ENCODE data around the gene CCDC3.

Gene CCDC3

DNA sequence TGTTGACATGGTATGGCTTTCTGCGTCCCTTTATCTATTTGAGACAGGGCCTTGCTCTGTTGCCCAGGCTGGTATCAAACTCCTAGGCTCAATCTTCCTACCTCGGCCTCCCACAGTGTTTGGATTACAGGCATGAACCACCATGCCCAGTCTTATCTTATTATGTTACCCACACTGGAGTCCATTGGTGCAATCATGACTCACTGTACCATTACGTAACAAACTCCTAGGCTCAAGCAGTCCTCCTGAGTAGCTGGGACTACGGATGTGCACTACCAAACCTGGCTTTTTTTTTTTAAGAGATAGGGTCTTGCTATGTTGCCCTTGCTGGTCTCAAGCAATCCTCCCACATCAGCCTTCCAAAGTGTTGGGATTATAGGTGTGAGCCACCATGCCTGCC, 66.7 kb downstream of the CCDC3 start:
- ChIA-PET POLR2A (no interaction called here), CTCF (no interaction called here)
- TF ChIP-seq, protein P1, sequence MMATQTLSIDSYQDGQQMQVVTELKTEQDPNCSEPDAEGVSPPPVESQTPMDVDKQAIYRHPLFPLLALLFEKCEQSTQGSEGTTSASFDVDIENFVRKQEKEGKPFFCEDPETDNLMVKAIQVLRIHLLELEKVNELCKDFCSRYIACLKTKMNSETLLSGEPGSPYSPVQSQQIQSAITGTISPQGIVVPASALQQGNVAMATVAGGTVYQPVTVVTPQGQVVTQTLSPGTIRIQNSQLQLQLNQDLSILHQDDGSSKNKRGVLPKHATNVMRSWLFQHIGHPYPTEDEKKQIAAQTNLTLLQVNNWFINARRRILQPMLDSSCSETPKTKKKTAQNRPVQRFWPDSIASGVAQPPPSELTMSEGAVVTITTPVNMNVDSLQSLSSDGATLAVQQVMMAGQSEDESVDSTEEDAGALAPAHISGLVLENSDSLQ (IDR thresholded peaks at IDR 0.05) = no peak
- TF ChIP-seq L3MBTL2 (conservative IDR thresholded peaks at IDR 0.05) (no peak), NFRKB (IDR thresholded peaks at IDR 0.05) (no peak), FOXA1 (IDR thresholded peaks at IDR 0.05) (no peak), ZNF384 (IDR thresholded peaks at IDR 0.05) (no peak), CTBP1 (IDR thresholded peaks at IDR 0.05; ENCODE audit: borderline replicate concordance) (no peak), LEF1 (IDR thresholded peaks at IDR 0.05; ENCODE audit: borderline replicate concordance) (no peak)
- no peak for DNase-seq (ENCODE audit: extremely low spot score)

GRCh38 chr10:12929381-12929780, 72.1 kb downstream of the CCDC3 start:
- DNase-seq (ENCODE audit: extremely low spot score) = no peak
- POLR2A ChIA-PET = no interaction called here
- CTCF ChIA-PET = interaction anchor here (1.1 kb wide), 1 partner anchor 27 kb away, joined by 4 read pairs; no protein-coding TSS in a partner anchor
- no peak for TF ChIP-seq FOXA1 (IDR thresholded peaks at IDR 0.05)
- no peak for TF ChIP-seq ELF4 (IDR thresholded peaks at IDR 0.05)
- no peak for TF ChIP-seq BHLHE40 (IDR thresholded peaks at IDR 0.05; ENCODE audit: borderline replicate concordance)
- TF ChIP-seq HDGF (IDR thresholded peaks at IDR 0.05; ENCODE audit: borderline replicate concordance) = no peak
- no peak for TF ChIP-seq SUZ12 (IDR thresholded peaks at IDR 0.05)

DNA sequence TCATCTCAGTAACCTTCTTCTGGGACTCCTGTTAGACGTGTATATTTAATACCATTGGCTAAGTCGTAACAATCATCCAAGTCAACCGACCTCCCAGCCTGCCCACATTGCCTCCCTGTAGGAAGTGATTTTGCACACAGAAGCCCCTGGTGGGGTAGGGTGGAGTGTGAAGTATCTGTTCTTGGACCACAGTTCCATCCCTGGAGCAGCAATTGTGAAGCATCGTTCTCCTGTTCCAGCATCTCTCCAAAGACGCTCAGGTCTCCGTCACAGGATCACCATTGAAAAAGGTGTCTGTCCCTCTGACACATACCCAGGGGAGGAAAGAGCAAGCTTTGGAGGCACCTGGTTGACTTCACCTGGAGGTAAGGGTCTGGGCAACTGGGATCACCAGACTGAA, 72.9 kb downstream of the CCDC3 start:
- no peak for DNase-seq (ENCODE audit: extremely low spot score)
- no peak for TF ChIP-seq LEF1 (IDR thresholded peaks at IDR 0.05; ENCODE audit: borderline replicate concordance)
- TF ChIP-seq CTBP1 (IDR thresholded peaks at IDR 0.05; ENCODE audit: borderline replicate concordance) = no peak
- no peak for TF ChIP-seq FOXK2 (IDR thresholded peaks at IDR 0.05)
- no peak for TF ChIP-seq ARNT (IDR thresholded peaks at IDR 0.05)
- no peak for TF ChIP-seq SUZ12 (IDR thresholded peaks at IDR 0.05)
- no peak for TF ChIP-seq NFRKB (IDR thresholded peaks at IDR 0.05)
- TF ChIP-seq ZNF384 (IDR thresholded peaks at IDR 0.05) = no peak
- no peak for TF ChIP-seq SP1 (IDR thresholded peaks at IDR 0.05)
- TF ChIP-seq, protein P1 (IDR thresholded peaks at IDR 0.05) = no peak
- TF ChIP-seq L3MBTL2 (conservative IDR thresholded peaks at IDR 0.05) = no peak
- ChIA-PET POLR2A (no interaction called here), CTCF (interaction anchor here (0.7 kb wide), 1 partner anchor 14 kb away, joined by 3 read pairs; no protein-coding TSS in a partner anchor)

GRCh38 chr10:12927896-12928295, 73.6 kb downstream of the CCDC3 start:
- CTCF ChIA-PET = no interaction called here
- POLR2A ChIA-PET = no interaction called here
- TF ChIP-seq BHLHE40 (IDR thresholded peaks at IDR 0.05; ENCODE audit: borderline replicate concordance) (no peak), SP1 (IDR thresholded peaks at IDR 0.05) (no peak), LEF1 (IDR thresholded peaks at IDR 0.05; ENCODE audit: borderline replicate concordance) (no peak), ARNT (IDR thresholded peaks at IDR 0.05) (no peak), TARDBP (IDR thresholded peaks at IDR 0.05) (no peak), FOXK2 (IDR thresholded peaks at IDR 0.05) (no peak), L3MBTL2 (conservative IDR thresholded peaks at IDR 0.05) (no peak)
- TF ChIP-seq, protein P1 (IDR thresholded peaks at IDR 0.05) = no peak
- DNase-seq (ENCODE audit: extremely low spot score) = no peak

DNA sequence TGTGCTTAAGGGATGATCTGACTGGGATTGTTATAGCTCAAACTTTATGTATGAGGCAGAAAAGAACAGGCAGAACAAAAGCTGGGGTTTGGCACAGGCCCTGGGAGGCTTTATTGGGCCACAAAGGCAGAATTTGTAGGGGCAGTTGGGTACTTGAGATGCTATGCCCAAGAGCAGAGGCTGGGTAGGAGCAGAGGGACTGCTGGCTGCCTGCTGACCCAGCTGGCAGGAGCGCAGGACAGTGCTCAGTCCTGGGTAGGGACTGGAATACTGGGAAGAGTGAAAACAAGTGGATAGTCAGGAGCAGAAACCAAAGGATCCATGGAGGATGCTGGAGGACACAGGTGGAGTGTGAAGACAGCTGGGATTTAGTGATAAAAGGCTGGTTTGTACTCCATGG, 75.7 kb downstream of the CCDC3 start:
- ChIA-PET CTCF (no interaction called here), POLR2A (no interaction called here)
- TF ChIP-seq FOXK2 (IDR thresholded peaks at IDR 0.05) (no peak), L3MBTL2 (conservative IDR thresholded peaks at IDR 0.05) (no peak), BHLHE40 (IDR thresholded peaks at IDR 0.05; ENCODE audit: borderline replicate concordance) (no peak)
- no peak for DNase-seq (ENCODE audit: extremely low spot score)

- CTCF ChIA-PET = no interaction called here
- POLR2A ChIA-PET = no interaction called here
- no peak for DNase-seq (ENCODE audit: extremely low spot score)
- TF ChIP-seq L3MBTL2 (conservative IDR thresholded peaks at IDR 0.05) (no peak), TARDBP (IDR thresholded peaks at IDR 0.05) (no peak), FOXA1 (IDR thresholded peaks at IDR 0.05) (no peak), SP1 (IDR thresholded peaks at IDR 0.05) (no peak), FOXM1 (IDR thresholded peaks at IDR 0.05; ENCODE audit: borderline replicate concordance) (no peak), ARNT (IDR thresholded peaks at IDR 0.05) (no peak), NFRKB (IDR thresholded peaks at IDR 0.05) (no peak), HDGF (IDR thresholded peaks at IDR 0.05; ENCODE audit: borderline replicate concordance) (no peak), SUZ12 (IDR thresholded peaks at IDR 0.05) (no peak), BHLHE40 (IDR thresholded peaks at IDR 0.05; ENCODE audit: borderline replicate concordance) (no peak), CTBP1 (IDR thresholded peaks at IDR 0.05; ENCODE audit: borderline replicate concordance) (no peak), ELF4 (IDR thresholded peaks at IDR 0.05) (no peak), LEF1 (IDR thresholded peaks at IDR 0.05; ENCODE audit: borderline replicate concordance) (no peak), ZNF384 (IDR thresholded peaks at IDR 0.05) (no peak)
- TF ChIP-seq, protein P1 (IDR thresholded peaks at IDR 0.05) = no peak
Observed at GRCh38 chr10:12924911-12925310, 76.6 kb downstream of the CCDC3 start.

Measured in HEK293T (cell line).